GM21576 (cell line): ENCODE results near the gene FTL.

Source experiments
- ATAC-seq: cut with Tn5 transposase; IDR thresholded peaks from one replicate; pipeline ENCODE4 v1.9.1; 2021; ENCODE audit warnings: mild to moderate bottlenecking, moderate library complexity; ENCODE audit not compliant: unreplicated experiment

FTL gene

DNA sequence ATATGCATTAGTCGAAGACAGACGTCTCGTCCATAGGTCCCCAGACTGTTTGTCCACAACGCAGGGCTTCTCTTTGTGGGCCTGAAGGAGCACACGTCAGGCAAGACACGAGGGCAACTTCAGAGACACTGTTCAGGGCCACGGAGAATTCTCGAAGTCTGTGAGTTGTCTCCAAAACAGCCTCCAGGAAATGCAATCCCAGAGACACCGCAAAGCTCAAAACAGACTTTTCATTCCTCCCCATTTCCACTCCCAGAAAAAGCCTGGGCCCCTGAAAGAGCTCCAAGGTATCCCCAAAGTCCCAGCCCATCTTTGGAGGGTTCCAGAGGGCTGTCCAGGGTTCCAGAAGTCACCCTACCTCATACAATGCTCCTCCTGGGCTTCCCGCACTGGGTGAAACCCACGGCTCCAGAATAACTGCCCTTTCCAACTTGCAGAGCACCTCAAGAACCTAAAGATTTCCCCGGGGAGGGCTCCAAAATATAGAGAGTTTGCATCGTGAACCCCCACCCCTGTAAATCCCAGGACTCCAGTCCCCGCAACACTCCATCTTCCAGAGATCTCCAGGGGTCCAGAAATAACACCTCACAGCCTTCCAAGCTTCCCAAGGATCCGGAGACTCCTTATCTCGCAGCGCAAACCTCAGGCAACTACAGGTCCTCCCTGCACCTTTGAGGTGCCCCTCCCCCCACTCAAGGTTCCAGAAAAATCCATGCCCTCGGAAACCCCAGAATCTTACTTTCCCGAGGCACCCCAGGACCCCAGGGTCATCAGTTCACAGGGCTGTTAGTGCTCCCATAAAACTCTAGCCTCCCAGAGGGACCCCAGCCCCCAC, 687 bp upstream of the FTL start:
- ATAC-seq, result no peak

DNA sequence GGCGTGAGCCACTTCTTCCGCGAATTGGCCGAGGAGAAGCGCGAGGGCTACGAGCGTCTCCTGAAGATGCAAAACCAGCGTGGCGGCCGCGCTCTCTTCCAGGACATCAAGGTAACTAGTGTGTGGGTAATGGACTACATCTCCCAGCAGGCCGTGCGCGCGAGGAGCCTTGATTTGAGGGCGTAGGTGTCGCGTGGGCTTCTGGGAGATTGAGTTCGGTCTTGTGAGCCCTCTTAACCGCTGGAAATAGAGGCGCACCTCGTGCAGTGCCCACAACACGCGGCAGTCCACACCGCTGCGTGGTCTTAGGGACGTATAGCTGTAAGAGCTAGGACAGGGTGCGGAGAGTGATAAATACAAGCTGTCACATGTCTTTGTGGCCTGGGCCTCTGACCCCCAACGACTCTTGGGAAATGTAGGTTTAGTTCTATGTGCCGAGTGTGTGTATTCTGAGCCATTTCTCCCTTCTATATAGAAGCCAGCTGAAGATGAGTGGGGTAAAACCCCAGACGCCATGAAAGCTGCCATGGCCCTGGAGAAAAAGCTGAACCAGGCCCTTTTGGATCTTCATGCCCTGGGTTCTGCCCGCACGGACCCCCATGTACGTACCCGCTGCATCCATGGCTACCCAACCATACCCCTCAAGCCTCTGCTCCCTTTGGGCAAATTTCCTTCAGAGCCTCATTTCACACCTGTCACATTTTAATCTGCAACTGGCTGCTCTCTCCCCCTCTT, 864 bp downstream of the FTL start:
- no peak for ATAC-seq

DNA sequence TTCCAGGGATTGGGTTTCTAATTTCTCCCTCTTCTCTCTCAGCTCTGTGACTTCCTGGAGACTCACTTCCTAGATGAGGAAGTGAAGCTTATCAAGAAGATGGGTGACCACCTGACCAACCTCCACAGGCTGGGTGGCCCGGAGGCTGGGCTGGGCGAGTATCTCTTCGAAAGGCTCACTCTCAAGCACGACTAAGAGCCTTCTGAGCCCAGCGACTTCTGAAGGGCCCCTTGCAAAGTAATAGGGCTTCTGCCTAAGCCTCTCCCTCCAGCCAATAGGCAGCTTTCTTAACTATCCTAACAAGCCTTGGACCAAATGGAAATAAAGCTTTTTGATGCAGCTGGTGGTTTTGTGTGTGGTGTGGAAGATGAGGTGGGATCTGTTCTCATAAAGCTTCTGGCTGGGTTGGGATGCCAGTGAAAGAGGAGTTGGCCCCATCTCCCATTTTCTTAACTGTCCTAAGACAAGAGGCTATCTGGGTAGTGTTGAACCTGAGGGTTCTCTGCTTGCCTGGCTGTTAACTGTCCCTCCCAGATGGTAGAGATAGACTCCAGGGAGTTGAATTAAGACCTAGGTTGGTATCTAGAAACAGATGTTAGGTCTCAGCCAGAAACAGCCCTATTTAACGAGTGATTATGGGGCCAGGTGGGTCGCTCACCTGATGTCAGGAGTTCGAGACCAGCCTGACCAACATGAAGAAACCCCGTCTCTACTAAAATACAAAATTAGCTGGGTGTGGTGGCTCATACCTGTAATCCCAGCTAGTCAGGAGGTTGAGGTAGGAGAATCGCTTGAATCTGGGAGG, 1.6 kb downstream of the FTL start:
- no peak for ATAC-seq

DNA sequence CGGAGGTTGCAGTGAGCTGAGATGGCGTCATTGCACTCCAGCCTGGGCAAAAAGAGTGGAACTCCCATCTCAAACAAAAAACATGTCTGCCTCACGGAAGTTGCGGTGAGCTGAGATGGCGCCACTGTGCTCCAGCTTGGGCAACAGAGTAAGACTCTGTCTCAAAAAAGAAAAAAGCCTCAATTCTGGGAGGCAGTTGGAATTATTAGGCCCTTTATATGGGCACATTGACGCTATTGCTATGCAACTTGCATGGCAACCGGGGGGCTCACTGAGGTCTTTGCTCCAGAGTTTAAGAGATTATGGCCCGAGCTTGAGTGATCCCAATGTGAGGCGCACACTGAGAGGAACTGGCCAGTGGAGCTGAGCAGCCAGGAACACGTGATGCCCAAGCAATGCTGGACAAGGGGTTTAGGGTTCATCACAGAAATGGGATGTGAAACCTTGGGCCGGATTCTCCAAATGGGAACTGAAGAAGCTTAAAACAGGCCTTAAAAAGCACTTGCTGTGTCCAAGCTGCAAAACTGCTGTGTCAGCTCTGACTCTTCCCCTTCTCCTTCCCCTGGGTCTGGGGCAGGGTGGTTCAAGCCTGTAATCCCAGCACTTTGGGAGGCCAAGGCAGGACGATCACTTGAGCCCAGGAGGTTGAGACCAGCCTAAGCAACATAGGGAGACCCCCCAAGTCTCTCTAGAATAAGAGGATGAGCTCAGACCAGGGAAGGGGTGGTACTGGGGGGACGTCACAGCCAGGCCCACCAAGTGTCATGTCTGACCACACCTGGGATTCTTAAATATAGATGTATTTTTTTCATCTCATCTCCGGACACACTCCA, 2.5 kb downstream of the FTL start:
- no peak for ATAC-seq

DNA sequence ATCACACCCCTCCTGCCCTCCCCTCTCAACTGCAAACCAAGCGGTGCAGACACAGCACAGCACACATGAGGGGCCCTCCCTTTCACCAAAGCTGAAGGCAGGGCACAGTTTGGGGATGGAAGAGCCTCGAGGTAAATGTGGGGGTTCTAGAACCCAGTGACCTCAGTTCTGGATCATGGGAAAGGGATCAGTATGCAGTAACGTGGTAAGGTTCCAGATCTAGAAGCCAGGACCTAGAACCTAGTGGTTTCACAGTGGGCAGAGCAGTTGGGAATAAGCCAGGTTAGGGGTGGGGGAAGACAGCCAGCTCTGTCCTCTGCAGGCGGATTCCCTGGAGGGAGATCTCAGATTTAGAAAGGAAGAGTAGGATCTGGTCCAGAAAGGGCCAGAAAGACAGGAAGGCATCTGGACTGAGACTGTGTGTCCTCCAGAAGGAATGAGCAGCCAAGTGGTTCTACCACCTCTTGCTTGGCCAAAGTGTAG, 3.1 kb downstream of the FTL start:
- no peak for ATAC-seq

DNA sequence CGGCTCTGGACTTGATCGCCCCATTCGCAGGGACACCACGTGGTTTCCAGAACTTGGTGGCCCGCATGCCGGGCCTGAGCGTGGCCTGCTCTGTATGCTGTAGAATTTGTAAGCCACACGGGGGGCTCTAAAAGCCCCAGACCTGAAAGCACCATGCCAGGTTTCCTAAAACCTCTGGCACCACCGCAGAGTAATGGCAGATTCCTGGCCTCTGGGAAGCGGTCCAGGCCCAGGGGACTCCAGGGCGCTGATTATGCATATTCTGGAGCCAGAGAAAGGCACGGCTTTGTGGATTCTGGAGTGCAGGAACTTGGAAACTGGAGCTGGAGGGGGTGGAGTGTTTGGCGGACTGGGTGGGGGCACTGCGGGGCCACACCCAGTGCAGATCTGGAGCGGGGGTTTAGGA, 3.7 kb downstream of the FTL start:
- ATAC-seq, result no peak

DNA sequence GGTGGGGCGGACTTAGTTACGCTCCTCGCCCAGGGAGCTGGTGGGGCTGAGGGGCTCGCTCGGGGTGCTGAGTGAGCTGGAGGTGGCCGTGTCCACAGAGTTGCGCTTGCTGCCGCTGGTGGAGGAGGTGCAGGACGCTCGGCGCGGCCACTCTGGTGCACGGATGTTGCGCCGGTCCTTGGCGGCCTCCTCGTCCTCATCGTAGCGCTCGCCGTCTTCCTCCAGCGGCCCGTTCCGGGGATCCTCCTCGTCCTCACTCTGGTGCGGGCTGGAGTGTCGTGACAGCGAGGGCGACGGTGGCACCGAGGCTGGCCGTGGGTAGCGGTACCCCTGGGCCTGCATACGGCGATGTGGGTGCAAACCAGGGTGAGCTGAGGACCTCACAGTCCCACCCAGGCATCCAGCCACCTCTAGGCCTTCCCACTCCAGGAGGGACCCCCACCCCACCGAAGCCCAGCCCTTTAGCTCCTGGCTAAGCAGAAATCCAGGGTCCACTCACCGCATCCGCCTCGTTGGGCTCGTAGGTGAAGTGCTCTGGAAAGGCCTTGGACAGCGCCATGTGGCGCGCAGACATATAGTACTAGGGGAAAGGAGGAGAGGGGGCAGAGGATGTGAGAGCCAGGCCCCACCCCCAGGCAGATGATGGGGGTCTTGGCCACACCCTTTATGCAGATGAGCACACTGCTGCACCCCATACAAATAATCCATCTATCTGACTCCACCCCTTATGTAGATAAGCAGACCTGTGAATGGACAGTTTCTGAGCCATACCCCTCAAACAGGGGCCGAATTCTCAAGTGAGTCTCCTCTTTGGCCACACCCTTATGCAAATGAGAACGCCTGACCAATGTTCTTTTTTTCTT, 4.4 kb downstream of the FTL start:
- no peak for ATAC-seq

DNA sequence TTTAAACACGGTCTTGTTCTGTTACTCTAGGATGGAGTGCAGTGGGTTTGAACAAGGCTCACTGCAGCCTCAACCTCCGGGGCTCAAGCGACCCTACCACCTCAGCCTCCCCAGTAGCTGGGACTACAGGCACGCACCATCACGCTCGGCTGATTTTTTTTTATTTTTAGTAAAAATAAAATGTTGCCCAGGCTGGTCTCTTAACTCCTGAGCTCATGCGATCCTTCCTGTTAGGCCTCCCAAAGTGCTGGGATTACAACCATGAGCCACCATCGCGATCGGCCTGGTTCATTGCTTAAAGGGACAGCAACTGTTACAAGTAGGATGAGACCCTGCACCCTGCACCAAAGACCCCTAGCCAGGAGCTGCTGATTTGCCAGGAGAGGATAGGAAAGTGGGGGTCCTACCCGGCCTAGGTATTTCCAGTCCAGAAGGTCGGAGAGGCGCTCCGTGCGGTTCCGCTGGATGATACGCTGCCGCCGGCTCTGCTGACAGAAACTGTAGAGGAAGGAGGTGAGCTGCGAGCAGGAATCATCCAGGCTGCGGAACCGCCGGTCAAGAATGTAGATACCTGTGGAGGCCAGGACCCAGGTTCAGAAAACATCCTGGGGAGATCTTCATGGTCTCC, 5.1 kb downstream of the FTL start:
- ATAC-seq, result no peak

DNA sequence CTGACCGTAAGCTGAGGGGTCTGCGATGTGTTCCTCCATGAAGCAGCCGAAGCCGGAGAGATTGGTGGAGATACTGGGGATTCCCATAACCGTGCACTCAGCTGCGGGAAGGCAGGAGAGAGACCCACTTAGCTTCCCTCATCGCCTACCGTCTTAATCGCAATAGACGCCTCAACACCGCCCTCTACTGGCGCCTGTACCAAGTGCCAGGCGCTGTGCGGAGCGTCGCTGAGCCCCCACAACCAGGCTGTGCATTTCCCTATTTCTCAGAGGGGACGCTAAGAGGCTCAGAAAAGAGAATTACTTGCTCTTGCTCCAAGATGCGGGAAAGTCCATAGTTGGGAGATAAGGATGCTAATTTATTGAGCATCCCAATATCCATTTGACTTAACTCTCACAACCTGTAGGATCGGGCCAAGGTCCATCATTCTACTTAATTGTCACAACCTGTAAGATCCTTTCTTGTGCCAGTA, 5.8 kb downstream of the FTL start:
- ATAC-seq, result no peak

DNA sequence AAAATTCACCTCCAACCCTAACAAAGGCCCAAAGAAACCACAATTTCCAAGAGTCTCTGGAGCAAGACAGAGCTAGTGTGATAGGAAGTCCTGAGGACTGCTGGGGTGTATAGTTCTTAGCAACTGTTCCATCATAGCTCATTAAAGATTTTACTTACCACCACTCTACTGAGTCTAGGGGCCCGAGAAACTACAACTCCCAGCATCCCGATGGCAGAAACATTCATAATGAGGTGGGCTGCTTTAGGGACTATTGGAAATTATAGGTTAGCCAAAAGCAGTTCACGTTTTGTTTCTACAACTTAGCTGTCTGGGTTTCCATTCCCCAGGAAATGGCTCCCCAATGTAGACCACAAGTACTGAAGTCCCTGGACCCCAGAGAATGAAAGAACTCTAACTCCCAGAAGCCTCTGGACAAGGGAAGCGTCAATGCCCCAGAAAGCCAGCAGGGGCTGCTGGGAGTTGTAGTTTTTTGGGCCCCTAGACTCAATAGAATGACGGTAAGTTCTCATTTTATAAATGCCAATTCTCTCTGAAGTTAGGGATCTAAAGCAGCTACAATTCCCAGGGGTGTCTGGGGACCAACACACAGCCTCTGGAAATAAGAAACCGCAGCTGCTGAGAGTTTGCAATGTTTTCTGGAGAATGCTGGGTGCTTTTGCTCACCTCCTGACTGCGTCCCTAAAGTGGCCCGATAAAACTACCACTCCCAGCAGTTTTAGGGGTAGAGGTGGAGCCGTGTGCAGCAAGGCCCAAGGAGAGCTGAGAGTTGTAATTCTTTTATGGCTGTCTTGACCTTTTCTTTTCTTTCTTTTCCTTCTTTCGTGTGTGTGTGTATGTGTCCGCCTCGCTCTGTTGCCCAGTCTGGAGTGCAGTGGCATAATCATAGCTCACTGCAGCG, 11.1 kb downstream of the FTL start:
- no peak for ATAC-seq

DNA sequence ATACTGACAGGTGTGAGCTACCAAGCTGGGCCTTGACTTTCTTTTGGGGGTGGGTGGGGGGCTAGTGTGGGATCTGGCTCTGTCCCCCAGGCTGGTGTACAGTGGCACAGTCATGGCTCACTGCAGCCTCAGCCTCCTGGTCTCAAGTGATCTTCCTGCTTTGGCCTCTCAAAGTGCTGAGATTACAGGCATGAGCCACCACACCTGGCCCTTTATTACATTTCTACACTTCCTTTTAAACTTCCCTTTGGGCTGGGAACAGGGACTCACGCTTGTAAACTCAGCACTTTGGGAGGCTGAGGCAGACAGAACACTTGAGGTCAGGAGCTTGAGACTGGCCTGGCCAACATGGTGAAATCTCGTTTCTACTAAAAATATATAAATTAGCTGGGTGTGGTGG, 12.0 kb downstream of the FTL start:
- ATAC-seq, result no peak

DNA sequence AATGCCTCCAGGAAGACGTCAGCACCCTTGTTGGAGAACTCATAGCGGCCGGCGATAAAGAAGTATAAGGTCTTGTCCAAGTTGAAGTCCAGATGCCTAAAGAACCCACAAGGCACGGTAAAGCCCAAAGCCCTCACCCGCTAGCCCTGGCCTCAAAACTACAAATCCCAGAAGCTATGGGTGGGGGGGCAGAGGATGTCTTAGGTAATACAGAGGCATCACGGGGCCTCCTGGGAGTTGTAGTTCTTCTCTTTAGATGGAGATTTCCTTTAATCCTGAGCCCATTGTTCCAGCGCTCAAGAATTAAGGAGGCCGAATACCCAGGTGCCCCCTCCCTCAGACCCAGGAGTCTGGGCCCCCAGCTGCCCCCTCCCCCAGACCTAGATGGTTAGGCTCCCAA, 17.2 kb downstream of the FTL start:
- no peak for ATAC-seq

DNA sequence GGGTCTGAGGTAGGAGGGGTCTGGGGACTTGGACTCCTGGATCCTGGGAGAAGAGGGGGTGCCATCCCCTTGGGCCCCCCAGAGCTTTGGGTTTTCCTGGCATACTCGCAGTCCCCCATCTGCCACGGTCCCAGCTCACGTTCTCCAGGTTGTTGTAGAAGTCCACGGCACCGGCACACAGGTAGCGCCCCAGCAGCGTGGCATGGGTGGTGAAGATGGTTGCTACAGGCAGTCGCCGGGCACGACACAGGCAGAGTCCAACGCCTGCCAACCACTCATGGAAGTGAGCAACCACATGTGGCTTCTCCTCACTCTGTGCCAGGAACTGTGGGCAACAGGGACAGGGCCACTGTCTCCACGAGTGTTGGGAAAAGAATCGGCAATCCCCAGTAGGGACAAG, 20.6 kb downstream of the FTL start:
- ATAC-seq, result no peak

DNA sequence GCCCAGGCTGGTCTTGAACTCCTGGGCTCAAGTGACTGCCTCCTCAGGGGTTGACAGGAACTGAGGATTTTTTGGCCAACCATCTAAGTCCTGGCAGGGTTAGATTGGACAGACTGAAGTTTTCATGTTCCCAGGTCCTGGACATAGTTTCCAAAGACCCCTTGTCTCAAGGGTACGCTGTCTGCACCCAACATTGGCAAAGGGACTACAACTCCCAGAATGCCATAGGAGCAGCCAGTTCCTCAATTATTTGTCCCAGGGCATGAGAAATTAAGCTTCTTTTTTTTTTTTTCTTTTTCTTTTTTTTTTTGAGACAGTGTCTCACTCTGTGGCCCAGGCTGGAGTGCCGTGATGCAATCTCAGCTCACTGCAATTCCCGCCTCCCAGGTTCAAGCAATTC, 21.1 kb downstream of the FTL start:
- no peak for ATAC-seq

DNA sequence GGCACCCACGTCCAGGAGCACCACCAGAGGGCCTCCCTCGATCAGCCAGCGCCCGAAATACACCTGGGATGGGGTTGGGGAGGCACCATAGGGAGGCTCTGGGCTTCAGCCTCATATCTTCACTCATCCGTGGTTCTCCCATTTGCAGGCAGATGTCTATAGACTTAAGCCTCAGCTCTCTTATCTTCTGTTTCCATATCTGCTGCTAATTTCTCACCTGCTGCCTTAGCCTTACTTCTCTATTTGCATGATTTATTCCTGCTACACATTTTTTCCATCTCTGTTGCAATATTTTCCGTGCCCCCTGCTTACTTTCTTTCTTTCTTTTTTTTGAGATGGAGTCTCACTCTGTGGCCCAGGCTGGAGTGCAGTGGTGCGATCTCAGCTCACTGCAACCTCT, 22.2 kb downstream of the FTL start:
- ATAC-seq, result no peak

DNA sequence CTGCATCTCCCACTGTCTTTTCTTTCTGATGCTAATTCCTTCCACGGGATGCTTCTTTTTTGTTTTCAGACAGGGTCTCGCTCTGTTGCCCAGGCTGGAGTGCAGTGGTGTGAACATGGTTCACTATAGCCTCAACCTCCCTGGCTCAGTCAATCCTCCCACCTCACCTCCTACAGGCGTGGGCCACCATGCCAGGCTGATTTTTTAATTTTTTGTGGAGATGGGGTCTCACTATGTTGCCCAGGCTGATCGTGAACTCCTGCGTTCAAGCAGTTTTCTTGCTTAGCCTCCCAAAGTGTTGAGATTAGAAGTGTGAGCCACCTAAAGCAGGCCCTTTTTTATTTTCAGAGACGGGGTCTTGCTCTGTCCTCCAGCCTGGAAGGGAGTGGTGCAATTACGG, 23.2 kb downstream of the FTL start:
- no peak for ATAC-seq

DNA sequence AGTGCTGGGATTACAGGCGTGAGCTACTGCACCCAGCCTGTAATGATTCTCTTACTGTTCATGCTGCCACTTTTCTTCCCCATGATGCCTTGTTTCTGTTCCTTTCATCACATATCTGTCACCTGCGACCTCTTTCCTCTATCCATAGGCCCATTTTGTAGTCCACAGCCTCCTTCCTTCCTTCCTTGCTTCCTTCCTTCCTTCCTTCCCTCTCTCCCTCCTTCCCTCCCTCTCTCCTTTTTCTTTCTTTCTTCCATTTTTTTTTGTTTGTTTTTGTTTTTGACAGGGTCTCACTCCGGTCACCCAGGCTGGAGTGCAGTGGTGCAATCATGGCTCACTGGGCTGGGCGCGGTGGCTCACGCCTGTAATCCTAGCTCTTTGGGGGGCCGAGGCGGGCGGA, 23.8 kb downstream of the FTL start:
- no peak for ATAC-seq

DNA sequence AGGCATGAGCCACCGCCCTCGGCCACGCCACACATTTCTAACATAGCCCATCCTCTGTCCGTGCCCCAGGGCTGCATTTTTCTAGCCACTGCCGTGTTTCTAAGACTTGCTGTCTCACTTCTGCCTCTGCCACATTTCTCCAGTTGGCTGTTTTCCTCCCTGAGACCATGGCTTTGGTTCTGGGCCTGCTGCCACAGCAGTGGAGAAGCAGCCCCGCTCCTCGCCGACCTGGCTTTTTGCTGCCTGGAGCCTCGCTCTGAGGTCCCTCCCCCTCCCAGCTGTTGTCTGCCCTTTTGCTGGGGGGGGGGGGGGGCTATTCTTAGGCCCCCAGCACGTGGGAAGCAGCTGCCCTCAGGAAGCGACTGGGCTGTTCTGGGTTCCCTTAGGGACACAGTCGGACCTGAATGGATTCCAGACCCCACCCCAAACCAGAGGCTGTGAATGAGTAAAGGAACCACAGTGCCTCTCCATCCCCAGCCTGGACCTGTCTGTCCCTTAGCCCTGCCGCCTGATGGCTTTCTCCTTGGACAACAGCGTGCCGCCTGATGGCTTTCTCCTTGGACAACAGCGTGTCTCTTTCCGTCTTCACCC, 24.7 kb downstream of the FTL start:
- no peak for ATAC-seq
